Testis (tissue), 3 donors: ENCODE results near the gene RPTOR. TPM values are rescaled to one million over a fixed set of nuclear protein-coding genes. Genes with fewer than 3 reads are reported as not detected.

Experiments
- DNase-seq: peaks from one replicate; pipeline ENCODE4 v3.0.0-alpha.2; 2019
- H3K27ac ChIP-seq, 2 donors: fragments of 200-600 bp; sonication (generic); one replicate each; pipeline ENCODE4 v1.5.1; 2019
- H3K27me3 ChIP-seq: fragments of 200-600 bp; sonication (generic); one replicate; pipeline ENCODE4 v1.5.1; 2019
- H3K36me3 ChIP-seq: fragments of 200-600 bp; sonication (generic); one replicate; pipeline ENCODE4 v1.5.1; 2017; ENCODE audit warnings: low read depth; ENCODE audit errors: missing control alignments
- H3K4me1 ChIP-seq: fragments of 200-600 bp; sonication (generic); one replicate; pipeline ENCODE4 v1.5.1; 2019
- H3K4me3 ChIP-seq, 2 donors: fragments of 200-600 bp; sonication (generic); one replicate each; pipeline ENCODE4 v1.5.1; 2017 to 2019
- H3K9me3 ChIP-seq: fragments of 200-600 bp; sonication (generic); one replicate; pipeline ENCODE4 v1.5.1; 2017
- POLR2A ChIP-seq: fragments of 450-650 bp; IDR thresholded peaks from one replicate; pipeline ENCODE4 v1.6.1; 2017; ENCODE audit warnings: antibody characterized with exemption, mild to moderate bottlenecking, moderate library complexity
- WGBS, 2 donors: methylation state at CpG; one replicate each; pipeline ENCODE4 v1.1.5; 2018; 5-methylcytosine and 5-hydroxymethylcytosine counted together
- intact Hi-C: fragments of 100-400 bp; cut with DNase I; formaldehyde crosslinking; loops from one replicate; pipeline ENCODE4 v1.15.1; 2023; ENCODE audit warnings: low total_unique reads
- polyA plus RNA-seq: library from polyadenylated mRNA; stranded (reverse); fragments of 350-450 nt; fragmentation: Illumina TruSeq; extraction: RNeasy Lipid Tissue Mini Kit (QIAGEN cat#74804); gene quantifications from one replicate; pipeline ENCODE4 v1.2.3, GENCODE V29; 2014; ENCODE audit warnings: low read depth, low replicate concordance; ENCODE audit not compliant: insufficient read depth
- total RNA-seq, 2 donors: library from RNA; depleted of rRNA; stranded (reverse); fragments of >200 nt; gene quantifications; one replicate each; pipeline ENCODE4 v1.2.3, GENCODE V29; 2016
- TF ChIP-seq, protein P1 (sequence below), 3 experiments: fragments of 450-650 bp in 2 of 3; fragments of 200-600 bp in 1 of 3; sonication (generic) in 1 of 3; IDR thresholded peaks; one replicate each; pipeline ENCODE4 v1.5.1; 2016 to 2019; ENCODE audit warnings: antibody characterized with exemption in 3 of 3, mild to moderate bottlenecking in 2 of 3, moderate library complexity in 1 of 3

RPTOR gene
- total and polyA plus RNA-seq, 3 donors from 2014 or later = 21.8 to 68.3 (median 56.6) TPM

DNA sequence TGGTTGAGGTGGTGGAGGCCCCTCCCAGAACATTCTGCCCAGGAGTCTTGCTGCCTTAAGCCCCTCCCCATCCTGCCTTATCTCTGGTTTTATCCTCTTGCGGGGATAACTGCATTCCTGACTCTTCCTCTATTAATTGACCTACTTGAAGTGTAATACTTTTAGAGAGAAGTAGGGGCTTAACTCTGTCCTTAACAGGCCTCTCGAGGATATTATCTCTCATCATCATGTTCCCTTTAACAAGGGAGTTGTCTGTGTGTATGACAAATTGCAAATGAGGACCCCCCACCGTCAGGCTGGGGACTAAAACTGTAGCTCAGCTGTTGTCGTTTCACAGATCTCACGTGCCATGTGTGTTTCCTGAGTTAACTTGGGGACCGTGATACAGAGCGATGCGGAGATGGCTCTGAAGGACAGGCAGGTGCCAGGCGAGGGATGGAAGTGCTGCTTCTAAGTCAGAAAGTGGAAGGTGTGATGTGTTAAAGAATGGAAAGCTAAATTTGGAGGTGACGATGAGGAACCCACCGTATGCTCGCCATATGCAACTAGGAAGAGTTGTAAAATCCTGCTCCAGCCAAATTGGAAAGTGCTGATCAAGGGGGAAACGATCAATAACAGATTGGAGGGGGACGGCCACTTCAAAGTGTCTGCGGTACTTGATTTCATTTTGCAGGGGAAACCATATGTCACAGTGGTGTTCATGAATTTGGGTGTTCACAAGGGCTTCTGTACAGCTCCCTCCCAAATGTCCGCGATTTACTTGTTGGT, 106.3 kb downstream of the RPTOR start:
- WGBS, 2 donors = 87 to 94% methylated on average over 17 of the region's 17 CpGs
- Histone ChIP-seq H3K4me1 (peaks cover 7% of the 10 kb centered on the region), H3K27me3 (no peaks in the 10 kb centered on the region), H3K36me3 (no peaks in the 10 kb centered on the region), H3K4me3 (no peak overlapping the region), H3K27ac (no peak overlapping the region), H3K9me3 (no peaks in the 10 kb centered on the region)
- intact Hi-C loops = no loop called here
- TF ChIP-seq, protein P1, sequence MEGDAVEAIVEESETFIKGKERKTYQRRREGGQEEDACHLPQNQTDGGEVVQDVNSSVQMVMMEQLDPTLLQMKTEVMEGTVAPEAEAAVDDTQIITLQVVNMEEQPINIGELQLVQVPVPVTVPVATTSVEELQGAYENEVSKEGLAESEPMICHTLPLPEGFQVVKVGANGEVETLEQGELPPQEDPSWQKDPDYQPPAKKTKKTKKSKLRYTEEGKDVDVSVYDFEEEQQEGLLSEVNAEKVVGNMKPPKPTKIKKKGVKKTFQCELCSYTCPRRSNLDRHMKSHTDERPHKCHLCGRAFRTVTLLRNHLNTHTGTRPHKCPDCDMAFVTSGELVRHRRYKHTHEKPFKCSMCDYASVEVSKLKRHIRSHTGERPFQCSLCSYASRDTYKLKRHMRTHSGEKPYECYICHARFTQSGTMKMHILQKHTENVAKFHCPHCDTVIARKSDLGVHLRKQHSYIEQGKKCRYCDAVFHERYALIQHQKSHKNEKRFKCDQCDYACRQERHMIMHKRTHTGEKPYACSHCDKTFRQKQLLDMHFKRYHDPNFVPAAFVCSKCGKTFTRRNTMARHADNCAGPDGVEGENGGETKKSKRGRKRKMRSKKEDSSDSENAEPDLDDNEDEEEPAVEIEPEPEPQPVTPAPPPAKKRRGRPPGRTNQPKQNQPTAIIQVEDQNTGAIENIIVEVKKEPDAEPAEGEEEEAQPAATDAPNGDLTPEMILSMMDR (IDR thresholded peaks at IDR 0.05) = no peak
- TF ChIP-seq POLR2A = no peak
- no peak for DNase-seq

DNA sequence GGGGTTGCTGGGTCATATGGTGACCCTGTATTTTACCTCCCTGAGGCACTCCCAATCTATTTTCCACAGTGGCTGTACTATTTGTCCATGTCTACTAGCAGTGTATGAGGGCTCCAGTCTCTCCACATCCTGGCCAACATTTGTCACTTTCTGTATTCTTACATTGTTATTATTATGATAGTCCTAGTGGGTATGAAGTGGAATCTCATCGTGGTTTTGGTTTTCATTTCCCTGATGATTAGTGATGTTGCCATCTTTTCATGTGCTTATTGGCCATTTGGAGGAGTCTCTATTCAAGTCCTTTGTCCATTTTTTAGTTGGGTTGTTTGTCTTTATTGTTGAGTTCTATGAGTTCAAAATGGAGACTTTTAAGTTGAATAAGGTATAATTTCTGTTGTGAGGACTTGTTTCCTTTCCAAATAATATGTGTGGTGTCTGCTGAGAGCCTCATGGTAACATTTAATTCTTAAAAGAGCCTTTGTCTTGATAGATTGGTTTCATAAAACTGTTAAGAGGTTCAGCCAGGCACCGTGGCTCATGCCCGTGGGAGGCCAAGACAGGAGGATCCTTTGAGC, 108.2 kb downstream of the RPTOR start:
- H3K4me3 ChIP-seq = no peak overlapping the region
- H3K27me3 ChIP-seq = no peaks in the 10 kb centered on the region
- TF ChIP-seq, protein P1 (IDR thresholded peaks at IDR 0.05) = no peak
- TF ChIP-seq POLR2A = no peak
- H3K36me3 ChIP-seq = no peaks in the 10 kb centered on the region
- peaks cover 7% of the 10 kb centered on the region for H3K4me1 ChIP-seq
- 76% methylated on average over 3 of the region's 3 CpGs for WGBS, 2 donors
- intact Hi-C loops = no loop called here
- no peaks in the 10 kb centered on the region for H3K9me3 ChIP-seq
- H3K27ac ChIP-seq = no peak overlapping the region
- no peak for DNase-seq

DNA sequence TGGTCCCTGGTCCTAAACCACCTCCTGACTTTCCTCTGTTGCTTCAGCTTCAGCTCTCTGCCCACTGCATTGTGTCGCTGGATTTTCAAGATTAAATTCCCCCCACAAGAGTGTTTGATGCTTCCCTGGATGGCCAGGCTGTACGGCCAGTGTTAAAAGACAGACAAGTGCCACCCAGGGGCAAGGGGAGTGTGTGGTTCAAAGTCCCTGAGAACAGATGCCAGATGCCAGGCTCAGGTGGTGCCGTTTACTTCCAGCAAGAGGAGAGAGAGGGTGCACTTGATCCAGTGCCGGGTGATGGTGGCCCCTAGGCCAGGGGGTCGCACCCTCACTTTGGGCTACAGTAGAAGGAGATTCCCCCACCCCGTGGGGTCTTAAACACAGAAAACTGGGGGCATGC, 109.2 kb downstream of the RPTOR start:
- Histone ChIP-seq H3K4me3 (no peak overlapping the region), H3K9me3 (no peaks in the 10 kb centered on the region), H3K4me1 (peaks cover 7% of the 10 kb centered on the region), H3K27me3 (no peaks in the 10 kb centered on the region), H3K36me3 (no peaks in the 10 kb centered on the region), H3K27ac (no peak overlapping the region)
- no peak for TF ChIP-seq POLR2A
- TF ChIP-seq, protein P1 (IDR thresholded peaks at IDR 0.05) = no peak
- WGBS, 2 donors = 92 to 93% methylated on average over 6 of the region's 6 CpGs
- DNase-seq = no peak
- intact Hi-C loops = no loop called here

DNA sequence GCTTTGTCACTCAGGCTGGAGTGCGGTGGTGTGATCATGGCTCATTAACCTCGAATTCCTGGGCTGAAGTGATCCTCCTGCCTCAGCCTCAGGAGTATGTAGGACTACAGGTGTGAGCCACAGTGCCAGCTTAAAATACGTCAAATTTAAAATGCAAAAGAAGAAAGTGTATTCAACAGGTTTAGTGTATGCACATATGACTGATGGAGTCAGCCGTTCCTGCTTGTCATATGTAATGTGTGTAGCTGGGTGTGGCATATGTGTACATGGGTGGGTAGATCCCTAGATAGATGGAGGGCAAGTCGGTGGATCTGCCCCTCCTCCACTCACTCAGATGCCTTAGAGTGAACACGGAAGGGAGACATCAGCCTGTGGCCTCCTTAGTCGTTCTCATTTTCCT, 111.0 kb downstream of the RPTOR start:
- no peaks in the 10 kb centered on the region for H3K27me3 ChIP-seq
- no peak overlapping the region for H3K27ac ChIP-seq
- H3K4me1 ChIP-seq = no peaks in the 10 kb centered on the region
- no peaks in the 10 kb centered on the region for H3K9me3 ChIP-seq
- H3K4me3 ChIP-seq = no peak overlapping the region
- no peak for DNase-seq
- 89 to 93% methylated on average over 6 to 7 of the region's 7 CpGs for WGBS, 2 donors
- TF ChIP-seq, protein P1 (IDR thresholded peaks at IDR 0.05) = no peak
- TF ChIP-seq POLR2A = no peak
- intact Hi-C loops = no loop called here
- no peaks in the 10 kb centered on the region for H3K36me3 ChIP-seq
